ENCODE results near the gene SLC38A10.

DNA sequence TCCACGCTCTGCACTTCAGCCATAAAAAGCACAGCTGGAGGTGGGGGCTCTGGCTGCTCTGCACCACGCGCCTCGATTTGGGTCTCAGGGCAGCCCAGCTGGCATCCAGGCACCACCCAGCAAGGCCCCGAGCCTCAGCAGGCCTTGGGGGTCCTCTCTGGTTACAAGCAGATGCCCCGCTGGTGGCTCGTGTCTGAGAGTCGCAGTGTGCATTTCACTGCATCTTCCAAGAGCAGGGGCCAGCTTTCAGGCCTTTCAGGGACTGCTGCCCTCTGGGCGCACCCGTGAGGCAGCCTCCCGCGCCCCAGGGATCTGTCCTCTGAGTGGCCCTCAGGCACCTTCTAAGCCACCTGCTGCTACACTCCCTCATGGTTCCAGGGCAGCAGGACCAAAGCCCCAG lies 30.5 kb downstream of the SLC38A10 start:
- TF ChIP-seq, protein P1, sequence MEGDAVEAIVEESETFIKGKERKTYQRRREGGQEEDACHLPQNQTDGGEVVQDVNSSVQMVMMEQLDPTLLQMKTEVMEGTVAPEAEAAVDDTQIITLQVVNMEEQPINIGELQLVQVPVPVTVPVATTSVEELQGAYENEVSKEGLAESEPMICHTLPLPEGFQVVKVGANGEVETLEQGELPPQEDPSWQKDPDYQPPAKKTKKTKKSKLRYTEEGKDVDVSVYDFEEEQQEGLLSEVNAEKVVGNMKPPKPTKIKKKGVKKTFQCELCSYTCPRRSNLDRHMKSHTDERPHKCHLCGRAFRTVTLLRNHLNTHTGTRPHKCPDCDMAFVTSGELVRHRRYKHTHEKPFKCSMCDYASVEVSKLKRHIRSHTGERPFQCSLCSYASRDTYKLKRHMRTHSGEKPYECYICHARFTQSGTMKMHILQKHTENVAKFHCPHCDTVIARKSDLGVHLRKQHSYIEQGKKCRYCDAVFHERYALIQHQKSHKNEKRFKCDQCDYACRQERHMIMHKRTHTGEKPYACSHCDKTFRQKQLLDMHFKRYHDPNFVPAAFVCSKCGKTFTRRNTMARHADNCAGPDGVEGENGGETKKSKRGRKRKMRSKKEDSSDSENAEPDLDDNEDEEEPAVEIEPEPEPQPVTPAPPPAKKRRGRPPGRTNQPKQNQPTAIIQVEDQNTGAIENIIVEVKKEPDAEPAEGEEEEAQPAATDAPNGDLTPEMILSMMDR (IDR thresholded peaks at IDR 0.05), result no peak
- TF ChIP-seq EP300 (IDR thresholded peaks at IDR 0.05), result no peak
- no peak for TF ChIP-seq POLR2A (IDR thresholded peaks at IDR 0.05)
- no peak for TF ChIP-seq POLR2AphosphoS5 (IDR thresholded peaks at IDR 0.05)
